AG10803 (cell line): ENCODE measurements around the gene MGA.

Experiments
- DNase-seq: peaks from one replicate; pipeline ENCODE4 v3.0.0; 2010; ENCODE audit warnings: low read depth
- H3K4me3 ChIP-seq: 2 replicates; pipeline ENCODE4 v1.5.1; 2011; ENCODE audit warnings: mild to moderate bottlenecking, low read length, control low read depth
- TF ChIP-seq, protein P1 (sequence below): conservative IDR thresholded peaks from 2 replicates; pipeline ENCODE4 v1.5.1; 2011; ENCODE audit warnings: mild to moderate bottlenecking, low read length, control low read depth, inconsistent platforms

Gene MGA

DNA sequence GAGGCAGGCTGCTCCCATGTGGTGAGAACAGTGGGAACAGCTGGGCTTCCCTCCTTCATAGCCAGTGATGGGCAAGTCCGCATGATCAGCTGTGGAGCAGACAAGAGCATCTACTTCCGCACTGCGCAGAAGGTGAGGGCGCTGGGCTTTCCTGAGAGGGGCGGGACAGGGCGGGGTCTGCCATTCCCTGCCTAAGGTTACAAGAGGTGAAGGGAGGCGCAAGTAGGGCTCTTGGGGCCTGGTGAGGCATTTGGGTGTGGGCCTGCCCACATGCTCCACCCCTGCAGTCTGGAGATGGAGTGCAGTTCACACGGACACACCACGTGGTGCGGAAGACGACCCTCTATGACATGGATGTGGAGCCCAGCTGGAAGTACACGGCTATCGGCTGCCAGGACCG lies 157.1 kb downstream of the MGA start:
- TF ChIP-seq, protein P1, sequence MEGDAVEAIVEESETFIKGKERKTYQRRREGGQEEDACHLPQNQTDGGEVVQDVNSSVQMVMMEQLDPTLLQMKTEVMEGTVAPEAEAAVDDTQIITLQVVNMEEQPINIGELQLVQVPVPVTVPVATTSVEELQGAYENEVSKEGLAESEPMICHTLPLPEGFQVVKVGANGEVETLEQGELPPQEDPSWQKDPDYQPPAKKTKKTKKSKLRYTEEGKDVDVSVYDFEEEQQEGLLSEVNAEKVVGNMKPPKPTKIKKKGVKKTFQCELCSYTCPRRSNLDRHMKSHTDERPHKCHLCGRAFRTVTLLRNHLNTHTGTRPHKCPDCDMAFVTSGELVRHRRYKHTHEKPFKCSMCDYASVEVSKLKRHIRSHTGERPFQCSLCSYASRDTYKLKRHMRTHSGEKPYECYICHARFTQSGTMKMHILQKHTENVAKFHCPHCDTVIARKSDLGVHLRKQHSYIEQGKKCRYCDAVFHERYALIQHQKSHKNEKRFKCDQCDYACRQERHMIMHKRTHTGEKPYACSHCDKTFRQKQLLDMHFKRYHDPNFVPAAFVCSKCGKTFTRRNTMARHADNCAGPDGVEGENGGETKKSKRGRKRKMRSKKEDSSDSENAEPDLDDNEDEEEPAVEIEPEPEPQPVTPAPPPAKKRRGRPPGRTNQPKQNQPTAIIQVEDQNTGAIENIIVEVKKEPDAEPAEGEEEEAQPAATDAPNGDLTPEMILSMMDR, result no peak
- no peak for DNase-seq
- no peak overlapping the region for H3K4me3 ChIP-seq

DNA sequence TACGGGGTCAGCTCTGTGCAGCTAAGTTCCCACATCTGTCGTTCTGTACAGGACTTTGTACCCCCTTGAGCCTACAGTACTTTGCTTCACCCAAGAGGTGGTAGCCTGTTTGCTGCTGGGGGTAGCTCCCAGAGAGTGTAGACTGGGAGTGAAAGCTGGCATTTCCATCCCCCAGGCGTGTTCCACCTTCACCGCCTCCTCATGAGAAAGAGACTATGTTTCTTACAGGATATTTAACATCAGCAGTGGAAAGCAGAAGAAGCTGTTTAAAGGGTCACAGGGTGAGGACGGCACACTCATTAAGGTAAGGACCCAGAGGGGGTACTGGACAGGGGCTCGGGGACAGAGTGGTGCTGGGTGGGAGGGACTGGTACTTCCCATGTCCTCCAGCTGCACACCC lies 157.6 kb downstream of the MGA start:
- TF ChIP-seq, protein P1, result no peak
- no peak overlapping the region for H3K4me3 ChIP-seq
- no peak for DNase-seq

DNA sequence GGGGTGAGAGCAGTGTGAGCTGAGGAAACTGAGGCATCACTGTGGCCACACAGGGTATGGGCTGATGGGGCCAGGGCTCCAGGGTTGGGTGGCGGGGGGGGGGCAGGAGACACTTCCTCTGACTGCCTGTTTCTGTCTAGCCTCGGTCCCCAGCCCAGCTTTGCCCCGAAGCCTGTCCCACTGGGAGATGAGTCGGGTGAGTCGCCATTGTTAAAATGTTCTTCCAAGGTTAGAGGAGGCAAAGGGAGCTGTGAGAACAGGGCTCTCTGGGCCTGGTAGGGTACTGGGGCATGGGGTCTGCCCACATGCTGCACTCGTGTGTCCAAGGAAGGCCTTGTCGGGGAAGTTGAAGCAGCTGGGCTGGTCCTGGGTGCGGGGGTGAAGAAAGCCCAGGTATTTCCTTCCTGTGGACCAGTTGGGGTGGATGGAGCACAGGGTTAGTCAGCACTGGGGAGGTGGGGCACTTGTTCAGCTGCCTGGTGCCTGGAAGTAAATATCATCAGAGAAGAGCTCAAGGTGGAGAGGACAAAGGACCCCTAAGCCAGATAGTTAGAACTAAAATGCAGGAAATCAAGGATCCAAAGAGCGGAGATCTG lies 159.3 kb downstream of the MGA start:
- H3K4me3 ChIP-seq, result no peak overlapping the region
- TF ChIP-seq, protein P1, result no peak
- no peak for DNase-seq

DNA sequence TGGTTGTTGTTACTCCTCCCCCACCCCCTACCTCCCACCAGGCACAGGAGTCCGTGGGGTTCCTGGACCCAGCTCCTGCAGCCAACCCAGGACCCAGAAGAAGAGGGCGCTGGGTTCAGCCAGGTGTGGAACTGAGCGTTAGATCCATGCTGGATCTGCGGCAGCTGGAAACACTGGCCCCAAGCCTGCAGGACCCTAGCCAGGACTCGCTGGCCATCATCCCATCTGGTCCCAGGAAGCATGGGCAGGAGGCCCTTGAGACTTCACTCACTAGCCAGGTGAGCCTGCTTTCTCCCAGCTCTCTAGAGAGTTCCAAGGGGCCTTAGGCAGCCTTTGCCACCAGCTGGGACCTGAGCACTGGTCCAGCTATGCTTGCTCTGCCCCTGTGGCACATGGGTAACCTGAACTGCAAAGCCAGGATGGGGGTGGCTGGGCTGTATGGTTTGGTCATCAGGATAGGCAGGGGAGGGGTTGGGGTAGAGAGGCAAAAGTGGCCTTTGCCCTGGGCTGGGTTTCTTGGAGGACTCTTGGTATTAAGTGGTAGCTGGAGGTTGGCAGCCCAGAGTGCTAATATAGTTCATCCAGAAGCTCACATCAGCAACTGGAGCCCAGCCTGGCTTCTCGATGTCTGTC lies 160.7 kb downstream of the MGA start:
- TF ChIP-seq, protein P1, result no peak
- H3K4me3 ChIP-seq, result no peak overlapping the region
- DNase-seq, result no peak

DNA sequence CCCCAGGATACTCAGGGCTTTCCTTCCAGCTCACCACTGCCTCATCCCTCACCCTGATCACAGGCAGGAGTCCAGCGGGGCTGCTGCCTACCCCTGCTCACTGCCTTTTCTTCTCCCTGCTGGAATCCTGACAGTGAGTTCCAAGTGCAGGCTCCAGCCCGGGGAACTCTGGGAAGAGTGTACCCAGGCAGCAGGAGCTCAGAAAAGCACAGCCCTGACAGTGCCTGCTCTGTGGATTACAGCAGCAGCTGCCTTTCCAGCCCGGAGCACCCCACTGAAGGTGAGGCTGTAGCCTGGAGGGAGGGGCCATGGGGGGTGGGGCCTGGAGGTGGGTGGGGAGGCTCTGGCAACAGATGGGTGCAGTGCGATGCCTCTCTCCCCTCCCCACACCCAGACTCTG lies 161.6 kb downstream of the MGA start:
- no peak overlapping the region for H3K4me3 ChIP-seq
- TF ChIP-seq, protein P1, result no peak
- DNase-seq, result no peak

DNA sequence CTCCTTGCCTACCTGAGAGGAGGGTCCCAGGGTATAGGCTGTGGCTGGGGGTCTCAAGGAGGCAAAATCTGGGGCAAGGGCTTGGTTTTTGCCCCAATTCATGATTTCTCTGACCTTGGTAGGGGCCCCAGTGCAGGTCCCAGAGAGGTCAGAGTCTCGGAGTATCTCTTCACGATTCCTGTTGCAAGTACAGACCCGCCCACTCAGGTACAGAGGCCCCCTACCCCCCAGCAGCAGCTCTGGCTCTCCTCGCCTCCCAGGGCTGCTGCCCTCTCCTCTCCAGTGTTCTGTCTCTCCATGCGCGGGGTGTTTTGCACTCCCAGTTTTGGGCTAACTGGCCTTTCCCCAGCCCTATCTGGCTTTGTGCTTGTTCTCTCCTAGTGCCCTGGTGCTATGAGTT lies 162.3 kb downstream of the MGA start:
- no peak overlapping the region for H3K4me3 ChIP-seq
- TF ChIP-seq, protein P1, result no peak
- no peak for DNase-seq
